ENCODE results near the gene FCGBP. TPM values are rescaled to one million over a fixed set of nuclear protein-coding genes. Genes with fewer than 3 reads are reported as not detected.

Gene FCGBP
- total and polyA plus RNA-seq, 11 donors, result 0.76 to 44.4 (median 3.8) TPM

- ATAC-seq (no peak), DNase-seq (no peak)
- TF ChIP-seq CTCF (IDR thresholded peaks at IDR 0.05) (no peak), POLR2A (IDR thresholded peaks at IDR 0.05) (no peak)
- peaks cover 0 to 37% (median 0%) of the 10 kb centered on the region in 9 donors for H3K27me3 ChIP-seq
- intact Hi-C loops (cut with DNase I), result no loop called here
- H3K9me3 ChIP-seq, result peaks cover 0 to 6% (median 0%) of the 10 kb centered on the region in 12 donors
- no peaks in the 10 kb centered on the region for H3K4me1 ChIP-seq
- H3K4me3 ChIP-seq, result no peak overlapping the region
- WGBS, 4 donors, result 77 to 84% (median 80%) methylated on average over 4 of the region's 4 CpGs
- H3K27ac ChIP-seq, result no peak overlapping the region
- H3K36me3 ChIP-seq, result no peaks in the 10 kb centered on the region
Measured at GRCh38 chr19:39923862-39924261, 10.6 kb downstream of the FCGBP start.

- WGBS, 4 donors, result 83 to 87% (median 86%) methylated on average over 6 of the region's 6 CpGs
Measured at GRCh38 chr19:39919976-39920375, 14.5 kb downstream of the FCGBP start.

DNA sequence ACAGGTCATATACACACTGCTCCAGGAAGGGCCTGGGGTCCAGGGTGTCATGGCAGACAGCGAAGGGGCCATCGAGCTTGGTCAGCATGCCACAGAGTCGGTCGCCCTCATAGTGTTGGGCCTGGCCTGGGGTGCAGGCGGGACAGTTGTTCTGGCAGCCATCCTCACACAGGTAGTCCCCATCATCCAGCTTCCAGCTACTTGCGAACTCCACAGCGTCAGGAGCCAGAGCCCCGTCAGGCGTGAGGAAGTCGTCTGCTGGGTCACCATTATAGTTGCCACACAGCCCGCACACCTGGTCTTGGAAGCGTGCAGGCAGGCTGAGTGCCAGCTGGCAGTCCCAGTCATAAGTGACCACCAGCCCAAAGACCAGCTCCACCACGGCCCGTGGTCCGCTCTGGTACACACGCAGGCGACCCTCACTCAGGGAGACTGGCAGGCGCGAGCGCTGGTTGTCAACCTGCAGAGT lies 16.2 kb downstream of the FCGBP start:
- no peak for DNase-seq
- intact Hi-C loops (cut with DNase I), result no loop called here

More at GRCh38 chr19:39919976-39920375, 14.5 kb downstream of the FCGBP start:
- DNase-seq, result no peak
- no peak overlapping the region for H3K4me3 ChIP-seq
- peaks cover 0 to 30% (median 7%) of the 10 kb centered on the region in 9 donors for H3K27me3 ChIP-seq
- no peak overlapping the region for H3K27ac ChIP-seq
- no peaks in the 10 kb centered on the region for H3K36me3 ChIP-seq
- no peak for ATAC-seq
- TF ChIP-seq POLR2A (IDR thresholded peaks at IDR 0.05), result no peak
- H3K4me1 ChIP-seq, result no peaks in the 10 kb centered on the region
- intact Hi-C loops (cut with DNase I), result no loop called here
- H3K9me3 ChIP-seq, result peaks cover 0 to 6% (median 0%) of the 10 kb centered on the region in 12 donors

DNA sequence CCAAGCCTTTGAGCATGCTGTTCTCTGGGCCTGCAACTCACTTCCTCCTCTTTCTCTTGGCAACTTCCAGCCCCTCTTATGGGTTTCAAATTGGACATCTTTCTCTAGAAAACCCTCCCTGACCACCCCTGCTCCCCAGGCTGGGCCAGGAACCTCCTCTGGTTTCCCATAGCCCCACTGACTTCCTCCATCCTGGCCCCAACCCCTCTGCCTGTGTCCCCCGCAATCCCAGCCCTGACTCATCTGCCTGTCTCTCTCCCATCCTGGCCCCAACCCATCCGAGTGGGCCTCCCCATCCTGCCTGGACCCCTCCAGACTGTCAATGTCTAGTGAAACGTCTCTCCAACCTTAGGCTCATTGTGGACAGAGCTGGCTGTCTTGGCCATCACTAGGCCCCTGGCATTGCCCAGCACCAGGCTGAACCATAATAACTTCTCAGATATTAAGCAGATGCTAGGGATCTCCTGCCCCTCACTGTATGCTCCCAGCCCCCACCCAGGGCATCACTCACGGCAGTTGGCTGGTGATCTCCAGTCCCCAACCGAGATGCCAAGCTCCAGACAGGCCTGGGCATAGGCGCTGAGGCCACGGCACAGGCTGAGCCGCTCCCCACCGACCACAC lies 16.8 kb downstream of the FCGBP start:
- H3K9me3 ChIP-seq, result peaks cover 0 to 6% (median 0%) of the 10 kb centered on the region in 12 donors
- no peaks in the 10 kb centered on the region for H3K4me1 ChIP-seq
- no peak for DNase-seq
- no peak overlapping the region for H3K4me3 ChIP-seq
- intact Hi-C loops (cut with DNase I), result no loop called here
- WGBS, 4 donors, result 72 to 90% (median 82%) methylated on average over 3 to 9 of the region's 9 CpGs
- TF ChIP-seq POLR2A (IDR thresholded peaks at IDR 0.05) (no peak), CTCF (IDR thresholded peaks at IDR 0.05) (no peak)
- no peak overlapping the region for H3K27ac ChIP-seq
- peaks cover 0 to 31% (median 11%) of the 10 kb centered on the region in 9 donors for H3K27me3 ChIP-seq
- H3K36me3 ChIP-seq, result no peaks in the 10 kb centered on the region
- ATAC-seq, result no peak

More for the DNA sequence above, 16.2 kb downstream of the FCGBP start:
- no peak for ATAC-seq
- H3K27me3 ChIP-seq, result peaks cover 0 to 31% (median 11%) of the 10 kb centered on the region in 9 donors
- no peaks in the 10 kb centered on the region for H3K36me3 ChIP-seq
- H3K4me3 ChIP-seq, result no peak overlapping the region
- H3K27ac ChIP-seq, result no peak overlapping the region
- TF ChIP-seq POLR2A (IDR thresholded peaks at IDR 0.05) (no peak), CTCF (IDR thresholded peaks at IDR 0.05) (no peak)
- H3K9me3 ChIP-seq, result peaks cover 0 to 6% (median 0%) of the 10 kb centered on the region in 12 donors
- no peaks in the 10 kb centered on the region for H3K4me1 ChIP-seq
- 91 to 95% (median 93%) methylated on average over 13 to 20 of the region's 20 CpGs for WGBS, 4 donors

Measured in heart left ventricle (tissue), 16 donors.